HG02884 (cell line): ENCODE data around the gene MTERF2.

ENCODE experiments used
- ATAC-seq: cut with Tn5 transposase; IDR thresholded peaks from one replicate; pipeline ENCODE4 v1.9.1; 2021; ENCODE audit warnings: mild to moderate bottlenecking, moderate library complexity; ENCODE audit not compliant: unreplicated experiment

Gene MTERF2

DNA sequence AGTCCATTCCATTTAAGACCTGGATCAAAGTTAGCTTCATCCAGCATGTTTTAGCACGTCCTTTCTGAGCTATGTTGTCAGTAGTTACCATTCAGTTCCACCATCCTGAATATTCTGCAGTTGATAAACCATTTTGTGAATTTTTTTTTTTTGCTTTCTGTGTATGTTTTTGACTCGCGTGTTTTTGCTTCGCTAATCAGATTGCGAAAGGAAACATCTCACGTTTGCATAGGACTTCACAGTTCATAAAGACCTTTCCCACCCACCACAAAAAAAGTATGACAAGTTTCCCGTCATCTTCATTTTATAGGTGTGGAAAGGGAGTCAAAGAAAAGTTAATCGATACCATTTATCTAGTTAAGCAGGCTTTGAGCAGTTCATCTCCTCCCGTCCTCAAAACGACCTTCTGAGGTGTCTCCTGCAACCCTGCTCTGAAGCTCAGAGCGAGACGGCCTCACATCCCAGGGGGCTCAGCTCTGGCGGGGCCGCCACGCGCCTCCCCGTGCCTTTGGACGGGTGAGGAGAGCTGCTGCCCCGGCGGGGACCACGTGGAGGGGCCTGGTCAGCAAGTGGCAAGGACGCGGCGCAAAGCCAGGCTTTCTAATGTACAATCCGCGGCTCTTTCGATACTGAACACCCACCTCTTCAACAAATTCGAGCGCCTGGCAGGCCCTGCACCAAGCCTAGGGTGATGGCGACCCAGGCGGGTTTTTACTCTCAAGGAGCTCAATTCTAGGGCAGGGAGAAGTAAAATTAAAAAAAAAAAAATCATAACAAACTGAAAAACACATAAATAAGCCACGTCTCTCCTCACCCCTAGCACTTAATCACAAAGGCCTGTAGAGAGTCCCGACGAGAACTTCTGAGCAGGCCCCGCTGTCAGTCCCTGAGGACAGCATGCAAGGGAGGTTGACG lies 32.2 kb downstream of the MTERF2 start:
- ATAC-seq: peak; percentile 8

GRCh38 chr12:106953352-106954250 lies 33.3 kb downstream of the MTERF2 start:
- ATAC-seq: no peak

DNA sequence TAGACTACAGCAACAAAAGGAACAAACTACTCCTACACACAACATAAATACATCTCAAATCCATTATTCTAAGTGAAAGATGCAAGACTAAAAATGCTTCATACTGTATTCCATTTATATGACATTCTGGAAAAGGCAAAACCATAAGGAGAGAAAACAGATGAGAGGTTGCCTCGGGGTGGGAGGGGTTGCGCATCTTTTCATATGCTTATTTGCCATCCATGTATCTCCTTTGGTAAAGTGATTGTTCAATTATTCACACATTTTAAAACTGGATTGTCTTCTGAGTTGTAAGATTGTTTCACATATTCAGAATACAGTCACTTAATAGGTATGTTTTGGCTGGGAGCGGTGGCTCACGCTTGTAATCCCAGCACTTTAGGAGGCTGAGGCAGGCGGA lies 36.4 kb downstream of the MTERF2 start:
- no peak for ATAC-seq

GRCh38 chr12:106947461-106947860 lies 39.5 kb downstream of the MTERF2 start:
- ATAC-seq: no peak

DNA sequence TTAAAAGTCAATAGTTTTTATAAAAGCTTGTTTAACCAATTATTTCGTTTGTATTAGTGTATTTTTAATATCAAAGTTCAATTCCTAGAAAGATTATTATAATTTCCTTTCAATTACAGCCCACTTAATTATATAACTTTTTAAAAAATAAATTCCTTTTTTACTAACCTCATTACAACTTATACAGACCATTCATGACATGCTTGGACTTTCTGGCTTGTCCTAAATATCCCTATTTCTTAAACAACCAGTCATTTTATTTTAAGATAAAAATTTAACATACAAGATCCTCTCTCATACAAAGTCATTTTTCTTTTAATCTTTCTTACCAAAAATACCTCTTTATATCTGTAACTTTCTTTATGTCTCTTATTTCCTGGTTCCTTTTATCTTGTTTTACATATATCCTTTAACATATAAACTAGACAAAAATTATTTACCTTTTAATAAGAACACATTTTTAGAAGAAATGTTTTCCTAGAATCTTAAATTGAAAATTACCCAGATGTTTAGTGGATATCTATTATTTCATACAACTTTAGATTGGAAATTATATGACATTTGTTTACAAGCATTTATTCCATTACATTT lies 41.6 kb downstream of the MTERF2 start:
- no peak for ATAC-seq

DNA sequence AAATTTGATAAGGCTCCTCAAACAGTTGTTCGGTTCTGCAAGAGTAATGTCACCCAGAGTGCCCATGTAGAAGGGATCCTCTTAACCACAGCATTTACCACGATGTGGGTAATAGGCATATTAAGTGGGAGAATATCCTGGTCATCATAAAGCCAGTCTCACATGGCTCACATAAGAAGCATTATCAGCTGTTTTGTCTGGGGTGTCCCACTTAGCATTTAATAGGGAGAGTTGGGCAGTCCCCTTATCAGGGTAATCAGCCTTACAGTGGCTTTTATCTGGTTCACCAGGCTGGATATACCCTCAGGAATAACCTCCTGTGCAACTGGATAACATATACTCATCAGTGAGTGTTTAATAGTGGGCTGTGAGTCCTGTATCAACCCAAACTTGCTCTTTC lies 44.2 kb downstream of the MTERF2 start:
- ATAC-seq: no peak

DNA sequence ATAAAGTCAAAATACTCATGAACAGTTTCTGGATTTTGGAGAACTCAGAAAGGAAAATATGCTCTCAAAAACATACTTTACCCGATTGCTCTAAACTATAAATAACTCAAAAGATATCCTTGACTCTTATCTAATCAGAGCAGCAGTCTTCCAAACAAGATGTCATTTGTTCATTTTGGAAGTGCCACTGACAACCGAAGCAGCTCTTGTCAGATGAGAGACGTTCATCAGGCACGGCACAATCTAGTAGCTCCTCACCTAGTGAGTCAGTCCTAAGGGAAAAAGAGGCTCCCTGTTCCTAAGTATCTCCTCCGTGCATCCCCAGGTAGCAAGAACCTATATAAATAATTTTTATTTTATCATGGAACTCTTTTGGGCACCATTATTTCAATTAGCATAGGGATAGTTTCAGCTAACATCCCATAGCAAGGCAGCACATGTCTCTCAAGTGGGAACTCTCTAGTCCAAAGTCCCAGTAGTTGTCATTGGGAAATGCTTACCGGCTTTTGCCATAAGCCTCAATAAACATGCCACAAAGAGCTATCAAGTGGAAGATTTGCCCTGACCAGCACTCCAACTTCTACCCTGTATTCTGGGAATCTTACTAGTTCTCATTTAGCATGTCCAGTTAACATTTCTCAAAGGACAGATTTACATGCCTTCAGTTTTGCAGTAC lies 45.3 kb downstream of the MTERF2 start:
- ATAC-seq: no peak

GRCh38 chr12:106934277-106934676 lies 52.7 kb downstream of the MTERF2 start:
- no peak for ATAC-seq
